WI38 (cell line): ENCODE data around the gene MAML3.

Experiments used
- H3K4me3 ChIP-seq: 2 replicates; pipeline ENCODE4 v1.5.1; 2011; ENCODE audit warnings: low read depth, mild to moderate bottlenecking, control low read depth, low read length
- CTCF ChIP-seq: IDR thresholded peaks from 2 replicates; pipeline ENCODE4 v1.5.1; 2012; ENCODE audit warnings: low read depth, mild to moderate bottlenecking, control low read depth, low read length

Gene MAML3

DNA sequence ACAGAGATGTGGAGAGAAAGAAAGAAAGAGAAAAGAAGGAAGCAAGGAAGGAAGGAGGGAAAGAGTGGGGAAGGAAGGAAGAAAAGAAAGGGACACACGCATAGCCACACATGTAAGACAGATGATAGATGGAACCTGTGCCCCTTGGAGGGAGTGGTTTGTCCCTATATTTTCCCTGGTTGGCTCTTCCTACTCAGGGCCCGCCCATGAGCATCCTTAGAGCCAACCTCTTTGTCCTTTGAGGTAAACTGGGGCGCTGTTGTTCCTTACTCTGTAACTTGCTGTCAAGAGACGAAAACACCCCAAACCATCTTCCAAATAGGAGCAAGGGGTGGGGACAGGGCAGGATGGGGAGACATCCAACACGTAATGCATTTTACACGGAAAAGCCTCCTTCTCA, 220.9 kb downstream of the MAML3 start:
- no peak overlapping the region for H3K4me3 ChIP-seq
- no peak for TF ChIP-seq CTCF

DNA sequence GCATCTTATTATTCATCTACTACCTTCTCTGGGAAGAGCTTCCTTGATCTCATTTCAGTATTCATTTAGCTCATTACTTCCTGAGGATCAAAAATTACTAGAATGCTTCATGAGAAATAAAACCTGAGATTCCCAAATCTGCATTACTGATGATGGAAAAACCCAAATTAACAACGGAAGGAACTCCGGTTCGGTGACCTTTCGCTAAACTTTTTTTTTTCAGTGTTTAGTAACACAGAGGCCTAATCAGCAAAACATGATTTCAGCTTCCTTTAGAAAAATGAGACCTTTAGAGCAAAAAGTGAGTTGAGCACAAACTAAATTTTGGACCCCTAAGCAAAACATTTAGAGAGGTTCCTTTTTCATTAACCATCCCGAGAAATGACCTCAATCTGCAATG, 229.2 kb downstream of the MAML3 start:
- H3K4me3 ChIP-seq, result no peak overlapping the region
- no peak for TF ChIP-seq CTCF

GRCh38 chr4:139922406-139923024, 231.5 kb downstream of the MAML3 start:
- no peak overlapping the region for H3K4me3 ChIP-seq
- TF ChIP-seq CTCF, result no peak

GRCh38 chr4:139921429-139922184, 232.4 kb downstream of the MAML3 start:
- no peak overlapping the region for H3K4me3 ChIP-seq
- no peak for TF ChIP-seq CTCF

DNA sequence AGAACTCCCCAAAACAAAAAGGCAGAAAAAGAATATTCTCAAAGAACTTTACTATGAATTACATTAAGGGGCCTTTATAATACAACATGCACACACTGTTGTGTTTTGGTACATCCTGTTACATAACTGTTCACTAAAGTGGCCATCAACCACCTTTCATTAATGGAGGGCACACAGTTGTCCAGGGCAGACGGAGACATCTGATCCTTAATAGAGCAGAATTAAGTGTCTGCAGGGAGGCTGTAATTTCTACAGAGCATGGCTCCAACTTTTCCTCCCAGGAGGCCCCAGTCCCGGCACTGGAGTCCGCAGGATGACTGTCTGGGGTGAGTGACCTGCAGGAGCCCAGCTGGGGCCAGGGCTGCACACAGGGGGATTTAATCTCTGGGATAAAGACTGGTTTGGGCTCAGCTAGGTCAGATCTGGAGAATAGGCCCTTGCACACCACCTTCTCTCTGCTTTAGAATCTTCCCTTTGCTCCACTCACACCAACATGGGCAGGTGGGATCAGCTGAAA, 233.4 kb downstream of the MAML3 start:
- no peak overlapping the region for H3K4me3 ChIP-seq
- no peak for TF ChIP-seq CTCF

GRCh38 chr4:139919521-139919920, 234.5 kb downstream of the MAML3 start:
- H3K4me3 ChIP-seq, result no peak overlapping the region
- TF ChIP-seq CTCF, result no peak

GRCh38 chr4:139919004-139919403, 235.0 kb downstream of the MAML3 start:
- no peak overlapping the region for H3K4me3 ChIP-seq
- TF ChIP-seq CTCF, result no peak
